LoVo (cell line): ENCODE measurements around the gene EXOSC9.

Experiments used
- DNase-seq: peaks from one replicate; pipeline ENCODE4 v3.0.0-alpha.2; 2016; ENCODE audit warnings: low spot score

EXOSC9 gene

GRCh38 chr4:121824171-121824527 is 23.0 kb downstream of the EXOSC9 start:
- DNase-seq = no peak

DNA sequence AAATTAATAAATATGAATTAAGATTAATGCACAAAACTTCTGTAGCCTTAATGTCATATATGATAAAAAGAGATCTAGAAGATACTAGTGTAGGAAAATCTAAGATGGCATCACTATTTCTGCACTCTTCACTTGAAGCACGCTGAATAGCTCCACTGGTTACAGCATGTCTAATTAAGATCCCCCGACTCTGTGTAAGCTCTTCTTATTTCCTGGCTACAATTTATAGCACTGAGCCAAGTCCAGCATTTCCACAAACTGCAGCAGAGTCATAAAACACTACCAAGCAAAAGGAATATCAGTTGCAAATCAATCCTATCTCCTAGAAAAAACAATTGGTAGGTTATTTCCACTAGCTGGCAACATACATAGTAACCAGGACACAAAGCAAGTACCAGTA is 23.8 kb downstream of the EXOSC9 start:
- DNase-seq = no peak

DNA sequence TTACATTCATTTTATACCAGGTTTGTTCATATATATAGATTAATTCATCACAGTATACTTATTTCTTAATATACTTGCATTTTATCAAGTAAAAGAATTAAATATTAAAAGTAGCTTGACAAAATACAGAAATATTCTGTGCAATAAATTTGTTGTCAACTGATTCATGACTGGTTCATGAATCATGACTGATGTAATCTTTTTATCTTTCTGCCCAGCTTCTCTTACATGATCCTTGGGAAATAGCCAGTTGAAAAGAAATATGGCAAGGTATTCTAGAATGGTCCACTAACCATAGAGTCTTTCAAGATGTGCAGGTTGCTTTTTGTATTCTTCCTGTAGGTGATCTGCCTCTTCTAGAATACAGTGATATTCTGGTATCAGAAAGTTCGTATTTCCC is 26.7 kb downstream of the EXOSC9 start:
- no peak for DNase-seq

DNA sequence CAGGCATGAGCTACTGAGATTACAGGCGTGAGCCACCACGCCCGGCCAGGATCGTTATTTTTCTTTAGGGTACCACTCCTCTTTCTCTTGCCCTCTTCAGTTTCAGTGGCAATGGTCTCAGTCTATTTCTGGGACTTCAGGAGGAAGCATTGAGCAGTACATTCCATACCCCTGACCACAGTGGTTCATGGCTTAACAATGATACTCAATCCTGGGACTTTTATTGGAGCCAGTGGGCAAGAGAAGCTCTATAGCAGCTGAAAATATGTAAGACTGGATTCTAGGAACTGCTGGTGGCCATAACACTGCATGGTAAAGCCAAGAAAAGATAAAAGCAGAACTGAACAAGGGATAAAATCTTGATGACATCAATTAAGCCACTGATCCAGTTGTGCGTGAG is 28.4 kb downstream of the EXOSC9 start:
- no peak for DNase-seq

GRCh38 chr4:121838136-121838535 is 37.0 kb downstream of the EXOSC9 start:
- DNase-seq = no peak

GRCh38 chr4:121842862-121843261 is 41.7 kb downstream of the EXOSC9 start:
- no peak for DNase-seq

- no peak for DNase-seq
Measured at GRCh38 chr4:121846662-121847061, 45.5 kb downstream of the EXOSC9 start.

DNA sequence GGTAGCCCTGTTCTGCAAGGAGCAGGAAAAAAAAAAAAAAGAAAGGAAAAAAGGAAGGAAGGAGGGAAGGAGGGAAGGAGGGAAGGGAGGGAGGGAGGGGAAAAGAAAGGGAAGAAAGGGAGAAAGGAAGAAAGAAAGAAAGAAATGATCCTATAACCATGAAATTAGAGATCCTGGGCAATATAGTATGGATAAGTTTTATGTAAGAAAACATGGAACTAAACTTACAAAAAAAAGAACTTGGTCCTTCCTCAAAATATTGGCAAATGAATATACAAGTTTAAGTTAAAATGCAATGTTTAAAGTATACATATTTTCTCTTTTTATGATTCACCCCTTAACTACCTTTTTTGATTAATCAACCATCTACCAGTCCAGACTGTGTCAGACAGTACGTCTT is 50.2 kb downstream of the EXOSC9 start:
- DNase-seq = no peak

- no peak for DNase-seq
Measured at GRCh38 chr4:121860121-121860520, 59.0 kb downstream of the EXOSC9 start.

DNA sequence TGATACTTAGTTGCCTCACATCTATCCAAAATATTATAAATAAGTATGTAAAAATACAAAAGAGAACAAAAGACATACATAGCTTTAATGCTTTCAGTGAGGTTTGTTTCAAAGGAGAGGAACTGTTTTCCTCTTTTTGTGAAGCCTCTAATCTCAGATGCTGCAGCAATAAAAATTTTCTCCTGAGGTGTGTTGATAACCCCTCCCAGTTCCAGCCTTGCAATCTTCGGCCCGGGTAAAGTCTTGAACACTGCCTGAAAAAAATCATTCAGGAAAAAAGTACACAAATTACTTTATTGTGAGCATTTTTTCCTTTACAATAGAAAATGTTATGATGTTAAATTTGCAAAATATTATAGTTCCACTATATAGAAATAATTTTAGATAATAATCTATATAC is 60.3 kb downstream of the EXOSC9 start:
- no peak for DNase-seq

DNA sequence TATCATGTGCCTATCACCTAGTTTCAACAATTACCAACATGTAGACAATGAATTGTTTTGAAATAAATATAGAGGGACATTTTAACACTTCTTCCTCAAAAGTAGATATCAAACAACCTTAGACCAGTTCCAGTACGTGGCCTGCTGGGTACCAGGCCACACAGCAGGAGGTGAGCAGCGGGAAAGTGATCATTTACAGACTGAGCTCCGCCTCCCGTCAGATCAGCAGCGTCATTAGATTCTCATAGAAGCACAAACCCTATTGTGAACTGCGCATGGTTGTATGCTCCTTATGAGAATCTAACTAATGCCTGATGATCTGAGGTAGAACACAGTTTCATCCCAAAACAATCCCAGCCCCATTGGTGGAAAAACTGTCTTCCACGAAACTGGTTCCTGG is 62.7 kb downstream of the EXOSC9 start:
- no peak for DNase-seq
